Neural cell (in vitro differentiated cells): ENCODE results near the gene ROR2. TPM values are rescaled to one million over a fixed set of nuclear protein-coding genes. Genes with fewer than 3 reads are reported as not detected.
"Not testable (repeated sequence)": the region's sequence is repeated elsewhere in the genome, so short reads cannot be mapped to it uniquely, and the experiment has no call there.

Experiments
- H2AFZ ChIP-seq: fragments of 200-600, 300-800 bp; sonication (generic), shearing (Covaris generic); 2 replicates; pipeline ENCODE4 v1.6.0; 2014; ENCODE audit warnings: low read depth, mild to moderate bottlenecking, antibody characterized with exemption, low read length, moderate library complexity
- H3F3A ChIP-seq: fragments of 200-600 bp; shearing (Covaris generic); 2 replicates; pipeline ENCODE4 v1.6.1; 2016; ENCODE audit warnings: mild to moderate bottlenecking, moderate library complexity, mixed read lengths, antibody characterized with exemption, low read length; ENCODE audit not compliant: insufficient read depth, poor library complexity, severe bottlenecking
- H3K27ac ChIP-seq: fragments of 200-600, 300-800 bp; sonication (generic), shearing (Covaris generic); 2 replicates; pipeline ENCODE4 v1.5.1; 2014; ENCODE audit warnings: mild to moderate bottlenecking, low read length, moderate library complexity
- H3K27me3 ChIP-seq: fragments of 300-800, 200-600 bp; sonication (generic), shearing (Covaris generic); 2 replicates; pipeline ENCODE4 v1.6.0; 2014; ENCODE audit warnings: mild to moderate bottlenecking, low read depth, low read length, moderate library complexity; ENCODE audit not compliant: insufficient read depth
- H3K36me3 ChIP-seq: fragments of 300-800, 200-600 bp; sonication (generic), shearing (Covaris generic); 2 replicates; pipeline ENCODE4 v1.5.1; 2014; ENCODE audit warnings: mild to moderate bottlenecking, antibody characterized with exemption, low read length, moderate library complexity; ENCODE audit not compliant: insufficient read depth
- H3K4me2 ChIP-seq: fragments of 300-800, 200-600 bp; sonication (generic), shearing (Covaris generic); 2 replicates; pipeline ENCODE4 v1.6.0; 2014; ENCODE audit warnings: mild to moderate bottlenecking, low read length
- H3K4me3 ChIP-seq: fragments of 300-800, 200-600 bp; sonication (generic), shearing (Covaris generic); 2 replicates; pipeline ENCODE4 v1.5.1; 2014; ENCODE audit warnings: mild to moderate bottlenecking, low read length, moderate library complexity
- H3K79me2 ChIP-seq: fragments of 200-600 bp; shearing (Covaris generic); replicated peaks from 2 replicates; pipeline ENCODE4 v1.6.0; 2014; ENCODE audit warnings: mild to moderate bottlenecking, low read length, moderate library complexity; ENCODE audit not compliant: insufficient read depth
- H3K9ac ChIP-seq: fragments of 300-800, 200-600 bp; sonication (generic), shearing (Covaris generic); 2 replicates; pipeline ENCODE4 v1.6.1; 2016; ENCODE audit warnings: mild to moderate bottlenecking, low read length, mixed read lengths
- H3K9me2 ChIP-seq: fragments of 200-600 bp; shearing (Covaris generic); 2 replicates; pipeline ENCODE4 v1.6.1; 2016; ENCODE audit warnings: mild to moderate bottlenecking, low read length, mixed read lengths; ENCODE audit not compliant: insufficient read depth
- H3K9me3 ChIP-seq: fragments of 200-600, 300-800 bp; sonication (generic), shearing (Covaris generic); 2 replicates; pipeline ENCODE4 v1.6.1; 2016; ENCODE audit warnings: mild to moderate bottlenecking, mixed run types, low read length, moderate library complexity, mixed read lengths
- H4K20me1 ChIP-seq: fragments of 200-600 bp; shearing (Covaris generic); 2 replicates; pipeline ENCODE4 v1.6.1; 2016; ENCODE audit warnings: mild to moderate bottlenecking, mixed run types; ENCODE audit not compliant: insufficient read depth
- CTCF ChIP-seq: fragments of 450-650 bp; IDR thresholded peaks from 2 replicates; pipeline ENCODE4 v1.5.1; 2014; ENCODE audit warnings: antibody characterized with exemption, mild to moderate bottlenecking, moderate library complexity; ENCODE audit not compliant: poor library complexity, severe bottlenecking
- EP300 ChIP-seq: fragments of 450-650 bp; conservative IDR thresholded peaks from 2 replicates; pipeline ENCODE4 v1.6.1; 2014; ENCODE audit warnings: antibody characterized with exemption, mild to moderate bottlenecking, moderate library complexity; ENCODE audit not compliant: poor library complexity, severe bottlenecking
- EZH2 ChIP-seq: fragments of 200-600, 300-800 bp; shearing (Covaris generic), sonication (generic); IDR thresholded peaks from 2 replicates; pipeline ENCODE4 v1.6.1; 2014; ENCODE audit warnings: antibody characterized with exemption, low read length, borderline replicate concordance, mild to moderate bottlenecking; ENCODE audit not compliant: insufficient read depth, poor library complexity, severe bottlenecking
- MXI1 ChIP-seq: fragments of 450-650 bp; conservative IDR thresholded peaks from 2 replicates; pipeline ENCODE4 v1.6.1; 2014; ENCODE audit warnings: antibody characterized with exemption, mild to moderate bottlenecking; ENCODE audit not compliant: poor library complexity, severe bottlenecking
- POLR2AphosphoS5 ChIP-seq: IDR thresholded peaks from 2 replicates; pipeline ENCODE4 v1.6.1; 2012
- RAD21 ChIP-seq: fragments of 450-650 bp; conservative IDR thresholded peaks from 2 replicates; pipeline ENCODE4 v1.6.1; 2014; ENCODE audit warnings: antibody characterized with exemption, mild to moderate bottlenecking, moderate library complexity
- REST ChIP-seq: IDR thresholded peaks from 2 replicates; pipeline ENCODE4 v1.6.1; 2012; ENCODE audit warnings: borderline replicate concordance
- SMC3 ChIP-seq: fragments of 450-650 bp; conservative IDR thresholded peaks from 2 replicates; pipeline ENCODE4 v1.6.1; 2014; ENCODE audit warnings: antibody characterized with exemption, mild to moderate bottlenecking, moderate library complexity; ENCODE audit not compliant: poor library complexity
- TAF1 ChIP-seq: IDR thresholded peaks from 2 replicates; pipeline ENCODE4 v1.6.1; 2012; ENCODE audit warnings: low read depth
- polyA plus RNA-seq: library from polyadenylated mRNA; depleted of rRNA; stranded (reverse); fragments of >200 nt; gene quantifications from 2 replicates; pipeline ENCODE4 v1.2.3, GENCODE V29; 2014

ROR2 gene
- polyA plus RNA-seq, 1 donor from 2014 or later = 0.33 TPM

- no peaks in the 10 kb centered on the region for H3K79me2 ChIP-seq
- no peak overlapping the region for H3K9ac ChIP-seq
- H3K36me3 ChIP-seq = no peaks in the 10 kb centered on the region
- no peak overlapping the region for H3K27ac ChIP-seq
- H3K9me2 ChIP-seq = no peaks in the 10 kb centered on the region
- H3K9me3 ChIP-seq = no peaks in the 10 kb centered on the region
- H3K27me3 ChIP-seq = no peaks in the 10 kb centered on the region
- H2AFZ ChIP-seq = no peak overlapping the region
- H3K4me3 ChIP-seq = no peak overlapping the region
- H4K20me1 ChIP-seq = no peaks in the 10 kb centered on the region
- H3F3A ChIP-seq = no peaks in the 10 kb centered on the region
- TF ChIP-seq POLR2AphosphoS5 (no peak), RAD21 (no peak), MXI1 (no peak), TAF1 (no peak), EZH2 (no peak), CTCF (no peak), REST (no peak), SMC3 (no peak), EP300 (no peak)
- no peak overlapping the region for H3K4me2 ChIP-seq
Observed at GRCh38 chr9:91913096-91913495, 36.9 kb downstream of the ROR2 start.

GRCh38 chr9:91911657-91912056 lies 38.4 kb downstream of the ROR2 start:
- Histone ChIP-seq H3F3A (no peaks in the 10 kb centered on the region), H2AFZ (no peak overlapping the region), H3K9me3 (no peaks in the 10 kb centered on the region), H4K20me1 (no peaks in the 10 kb centered on the region), H3K27ac (no peak overlapping the region), H3K27me3 (no peaks in the 10 kb centered on the region), H3K4me3 (no peak overlapping the region), H3K9me2 (no peaks in the 10 kb centered on the region), H3K9ac (no peak overlapping the region), H3K36me3 (no peaks in the 10 kb centered on the region), H3K4me2 (no peak overlapping the region), H3K79me2 (no peaks in the 10 kb centered on the region)
- TF ChIP-seq EZH2 (no peak), MXI1 (no peak), RAD21 (no peak), SMC3 (no peak), POLR2AphosphoS5 (no peak), REST (no peak), EP300 (no peak), TAF1 (no peak), CTCF (no peak)

- not testable (repeated sequence) for H3K9ac ChIP-seq, H4K20me1 ChIP-seq, H3K4me3 ChIP-seq
Observed at GRCh38 chr9:91909256-91909655, 40.8 kb downstream of the ROR2 start.

More at GRCh38 chr9:91909256-91909655, 40.8 kb downstream of the ROR2 start:
- not testable (repeated sequence) for H3K79me2 ChIP-seq, H3K9me3 ChIP-seq, H3K4me2 ChIP-seq, H2AFZ ChIP-seq, H3K27me3 ChIP-seq, H3K9me2 ChIP-seq, H3F3A ChIP-seq, H3K27ac ChIP-seq, H3K36me3 ChIP-seq
